ENCODE data around the gene HMGN1.

The HMGN1 gene

GRCh38 chr21:39346206-39346605 lies 2.7 kb downstream of the HMGN1 start:
- no peaks in the 10 kb centered on the region for H3K9me3 ChIP-seq (ENCODE audit: control insufficient read depth, low read depth, low read length)
- peak overlapping the region; percentile 96 for H3K4me3 ChIP-seq (ENCODE audit: low read length)
- H3K27me3 ChIP-seq (ENCODE audit: control insufficient read depth, insufficient read depth, low read length) = no peaks in the 10 kb centered on the region
- H3K27ac ChIP-seq (ENCODE audit: low read length) = no peak overlapping the region
- H3K9ac ChIP-seq (ENCODE audit: low read length) = no peak overlapping the region
- H3K36me3 ChIP-seq (ENCODE audit: control insufficient read depth, low read depth, low read length) = peaks cover 59% of the 10 kb centered on the region
- H3K4me1 ChIP-seq (ENCODE audit: control insufficient read depth, low read depth, low read length) = peaks cover 27% of the 10 kb centered on the region

GRCh38 chr21:39345440-39345839 lies 3.4 kb downstream of the HMGN1 start:
- H3K27ac ChIP-seq (ENCODE audit: low read length) = no peak overlapping the region
- peak overlapping the region; percentile 96 for H3K4me3 ChIP-seq (ENCODE audit: low read length)
- no peak overlapping the region for H3K9ac ChIP-seq (ENCODE audit: low read length)
- H3K4me1 ChIP-seq (ENCODE audit: control insufficient read depth, low read depth, low read length) = peaks cover 21% of the 10 kb centered on the region
- no peaks in the 10 kb centered on the region for H3K9me3 ChIP-seq (ENCODE audit: control insufficient read depth, low read depth, low read length)
- peaks cover 59% of the 10 kb centered on the region for H3K36me3 ChIP-seq (ENCODE audit: control insufficient read depth, low read depth, low read length)
- H3K27me3 ChIP-seq (ENCODE audit: control insufficient read depth, insufficient read depth, low read length) = no peaks in the 10 kb centered on the region

GRCh38 chr21:39344848-39345247 lies 4.0 kb downstream of the HMGN1 start:
- peaks cover 59% of the 10 kb centered on the region for H3K36me3 ChIP-seq (ENCODE audit: control insufficient read depth, low read depth, low read length)
- H3K27me3 ChIP-seq (ENCODE audit: control insufficient read depth, insufficient read depth, low read length) = no peaks in the 10 kb centered on the region
- H3K4me3 ChIP-seq (ENCODE audit: low read length) = no peak overlapping the region

GRCh38 chr21:39341249-39341923 lies 7.5 kb downstream of the HMGN1 start:
- H3K9me3 ChIP-seq (ENCODE audit: control insufficient read depth, low read depth, low read length) = no peaks in the 10 kb centered on the region
- H3K9ac ChIP-seq (ENCODE audit: low read length) = no peak overlapping the region
- H3K4me1 ChIP-seq (ENCODE audit: control insufficient read depth, low read depth, low read length) = peaks cover 10% of the 10 kb centered on the region
- peaks cover 45% of the 10 kb centered on the region for H3K36me3 ChIP-seq (ENCODE audit: control insufficient read depth, low read depth, low read length)
- no peak overlapping the region for H3K4me3 ChIP-seq (ENCODE audit: low read length)
- no peak overlapping the region for H3K27ac ChIP-seq (ENCODE audit: low read length)
- H3K27me3 ChIP-seq (ENCODE audit: control insufficient read depth, insufficient read depth, low read length) = no peaks in the 10 kb centered on the region

More at GRCh38 chr21:39344848-39345247, 4.0 kb downstream of the HMGN1 start:
- peaks cover 18% of the 10 kb centered on the region for H3K4me1 ChIP-seq (ENCODE audit: control insufficient read depth, low read depth, low read length)
- no peak overlapping the region for H3K27ac ChIP-seq (ENCODE audit: low read length)
- no peaks in the 10 kb centered on the region for H3K9me3 ChIP-seq (ENCODE audit: control insufficient read depth, low read depth, low read length)
- H3K9ac ChIP-seq (ENCODE audit: low read length) = no peak overlapping the region

GRCh38 chr21:39340687-39341086 lies 8.2 kb downstream of the HMGN1 start:
- Histone ChIP-seq H3K36me3 (ENCODE audit: control insufficient read depth, low read depth, low read length) (peaks cover 38% of the 10 kb centered on the region), H3K27me3 (ENCODE audit: control insufficient read depth, insufficient read depth, low read length) (no peaks in the 10 kb centered on the region), H3K4me1 (ENCODE audit: control insufficient read depth, low read depth, low read length) (peaks cover 4% of the 10 kb centered on the region), H3K4me3 (ENCODE audit: low read length) (no peak overlapping the region), H3K9ac (ENCODE audit: low read length) (no peak overlapping the region), H3K27ac (ENCODE audit: low read length) (no peak overlapping the region), H3K9me3 (ENCODE audit: control insufficient read depth, low read depth, low read length) (no peaks in the 10 kb centered on the region)

GRCh38 chr21:39339231-39339630 lies 9.7 kb downstream of the HMGN1 start:
- Histone ChIP-seq H3K9ac (ENCODE audit: low read length) (no peak overlapping the region), H3K36me3 (ENCODE audit: control insufficient read depth, low read depth, low read length) (peaks cover 24% of the 10 kb centered on the region), H3K4me1 (ENCODE audit: control insufficient read depth, low read depth, low read length) (no peaks in the 10 kb centered on the region), H3K4me3 (ENCODE audit: low read length) (no peak overlapping the region), H3K9me3 (ENCODE audit: control insufficient read depth, low read depth, low read length) (no peaks in the 10 kb centered on the region), H3K27me3 (ENCODE audit: control insufficient read depth, insufficient read depth, low read length) (no peaks in the 10 kb centered on the region), H3K27ac (ENCODE audit: low read length) (no peak overlapping the region)

- Histone ChIP-seq H3K27ac (ENCODE audit: low read length) (no peak overlapping the region), H3K36me3 (ENCODE audit: control insufficient read depth, low read depth, low read length) (peaks cover 2% of the 10 kb centered on the region), H3K9ac (ENCODE audit: low read length) (no peak overlapping the region), H3K4me3 (ENCODE audit: low read length) (no peak overlapping the region), H3K27me3 (ENCODE audit: control insufficient read depth, insufficient read depth, low read length) (no peaks in the 10 kb centered on the region), H3K9me3 (ENCODE audit: control insufficient read depth, low read depth, low read length) (no peaks in the 10 kb centered on the region), H3K4me1 (ENCODE audit: control insufficient read depth, low read depth, low read length) (no peaks in the 10 kb centered on the region)
Measured at GRCh38 chr21:39336457-39337008, 12.4 kb downstream of the HMGN1 start.

- no peak overlapping the region for H3K9ac ChIP-seq (ENCODE audit: low read length)
- no peaks in the 10 kb centered on the region for H3K36me3 ChIP-seq (ENCODE audit: control insufficient read depth, low read depth, low read length)
- H3K4me1 ChIP-seq (ENCODE audit: control insufficient read depth, low read depth, low read length) = no peaks in the 10 kb centered on the region
- no peak overlapping the region for H3K4me3 ChIP-seq (ENCODE audit: low read length)
- no peak overlapping the region for H3K27ac ChIP-seq (ENCODE audit: low read length)
- H3K27me3 ChIP-seq (ENCODE audit: control insufficient read depth, insufficient read depth, low read length) = no peaks in the 10 kb centered on the region
- H3K9me3 ChIP-seq (ENCODE audit: control insufficient read depth, low read depth, low read length) = no peaks in the 10 kb centered on the region
Measured at GRCh38 chr21:39334611-39335010, 14.3 kb downstream of the HMGN1 start.

- Histone ChIP-seq H3K27ac (ENCODE audit: low read length) (no peak overlapping the region), H3K36me3 (ENCODE audit: control insufficient read depth, low read depth, low read length) (no peaks in the 10 kb centered on the region), H3K4me1 (ENCODE audit: control insufficient read depth, low read depth, low read length) (no peaks in the 10 kb centered on the region), H3K4me3 (ENCODE audit: low read length) (no peak overlapping the region), H3K9me3 (ENCODE audit: control insufficient read depth, low read depth, low read length) (no peaks in the 10 kb centered on the region), H3K27me3 (ENCODE audit: control insufficient read depth, insufficient read depth, low read length) (no peaks in the 10 kb centered on the region), H3K9ac (ENCODE audit: low read length) (no peak overlapping the region)
Measured at GRCh38 chr21:39332175-39332574, 16.7 kb downstream of the HMGN1 start.

GRCh38 chr21:39330001-39330400 lies 18.9 kb downstream of the HMGN1 start:
- no peak overlapping the region for H3K4me3 ChIP-seq (ENCODE audit: low read length)
- H3K9ac ChIP-seq (ENCODE audit: low read length) = no peak overlapping the region
- no peaks in the 10 kb centered on the region for H3K36me3 ChIP-seq (ENCODE audit: control insufficient read depth, low read depth, low read length)
- H3K9me3 ChIP-seq (ENCODE audit: control insufficient read depth, low read depth, low read length) = no peaks in the 10 kb centered on the region
- no peaks in the 10 kb centered on the region for H3K27me3 ChIP-seq (ENCODE audit: control insufficient read depth, insufficient read depth, low read length)
- no peak overlapping the region for H3K27ac ChIP-seq (ENCODE audit: low read length)
- H3K4me1 ChIP-seq (ENCODE audit: control insufficient read depth, low read depth, low read length) = no peaks in the 10 kb centered on the region

- Histone ChIP-seq H3K4me3 (ENCODE audit: low read length) (no peak overlapping the region), H3K9ac (ENCODE audit: low read length) (no peak overlapping the region), H3K27me3 (ENCODE audit: control insufficient read depth, insufficient read depth, low read length) (no peaks in the 10 kb centered on the region), H3K36me3 (ENCODE audit: control insufficient read depth, low read depth, low read length) (no peaks in the 10 kb centered on the region), H3K4me1 (ENCODE audit: control insufficient read depth, low read depth, low read length) (no peaks in the 10 kb centered on the region), H3K27ac (ENCODE audit: low read length) (no peak overlapping the region), H3K9me3 (ENCODE audit: control insufficient read depth, low read depth, low read length) (no peaks in the 10 kb centered on the region)
Measured at GRCh38 chr21:39327727-39328126, 21.2 kb downstream of the HMGN1 start.

Data from iPS-18a (cell line).